HG02943 (cell line): ENCODE data around the gene INPPL1.

ENCODE experiments used
- ATAC-seq: cut with Tn5 transposase; IDR thresholded peaks from one replicate; pipeline ENCODE4 v1.9.1; 2021; ENCODE audit warnings: mild to moderate bottlenecking, low read depth, moderate library complexity; ENCODE audit not compliant: unreplicated experiment

Gene INPPL1

DNA sequence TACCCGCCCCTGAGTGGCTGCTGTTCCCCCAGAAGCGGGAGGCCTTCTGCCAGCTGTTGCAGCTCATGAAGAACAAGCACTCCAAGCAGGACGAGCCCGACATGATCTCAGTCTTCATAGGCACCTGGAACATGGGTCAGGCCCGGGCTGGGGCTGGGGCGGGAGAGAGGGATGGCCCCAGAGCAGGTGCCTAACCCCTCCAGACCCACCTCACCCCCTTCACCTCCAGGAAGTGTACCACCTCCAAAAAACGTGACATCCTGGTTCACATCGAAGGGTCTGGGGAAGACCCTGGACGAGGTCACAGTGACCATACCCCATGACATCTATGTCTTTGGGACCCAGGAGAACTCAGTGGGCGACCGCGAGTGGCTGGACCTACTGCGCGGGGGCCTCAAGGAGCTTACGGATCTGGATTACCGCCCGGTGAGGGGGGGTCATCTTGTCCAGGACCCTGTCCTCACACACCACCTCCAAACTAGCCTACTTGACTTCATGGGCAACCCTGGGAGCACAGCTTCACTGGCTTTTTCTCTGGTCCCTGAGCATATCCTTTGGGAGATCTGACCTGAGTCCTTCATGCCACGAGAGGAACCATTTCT, 6.3 kb downstream of the INPPL1 start:
- no peak for ATAC-seq

DNA sequence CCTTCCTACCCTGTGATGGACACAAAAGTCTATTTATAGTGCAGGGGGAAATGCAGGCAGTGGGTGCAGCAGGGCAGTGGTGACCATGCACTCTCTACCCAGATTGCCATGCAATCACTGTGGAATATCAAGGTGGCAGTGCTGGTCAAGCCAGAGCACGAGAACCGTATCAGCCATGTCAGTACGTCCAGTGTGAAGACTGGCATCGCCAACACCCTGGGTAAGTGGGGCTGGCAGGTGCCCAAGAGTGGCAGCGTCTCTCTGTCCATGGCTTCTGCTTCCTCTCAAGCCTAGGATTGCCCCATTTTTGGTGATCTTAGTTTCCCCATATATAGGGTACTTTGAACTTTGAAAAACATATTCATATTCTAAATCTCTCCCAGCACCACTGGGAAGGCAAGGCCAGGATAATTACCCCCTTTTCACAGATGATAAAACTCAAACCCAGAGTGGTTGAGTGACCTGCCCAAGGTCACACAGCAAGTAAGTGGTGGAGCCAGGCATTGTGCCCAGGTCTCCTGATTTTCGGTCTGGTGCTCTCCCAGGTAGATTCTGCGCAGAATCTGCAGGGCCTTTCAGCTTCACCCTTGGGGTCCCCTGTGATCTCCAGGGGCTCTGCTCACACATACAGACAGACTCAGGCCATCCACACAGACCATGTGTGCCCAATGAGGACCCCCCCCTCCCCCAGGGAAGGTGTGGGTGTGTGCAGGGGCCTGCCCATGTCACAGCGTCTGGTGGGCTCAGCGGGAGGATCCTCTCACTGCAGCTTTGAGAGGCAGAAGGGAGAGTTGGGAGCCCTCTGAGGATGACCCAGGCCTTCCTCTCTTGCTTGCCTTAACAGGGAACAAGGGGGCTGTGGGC, 7.1 kb downstream of the INPPL1 start:
- ATAC-seq = no peak

DNA sequence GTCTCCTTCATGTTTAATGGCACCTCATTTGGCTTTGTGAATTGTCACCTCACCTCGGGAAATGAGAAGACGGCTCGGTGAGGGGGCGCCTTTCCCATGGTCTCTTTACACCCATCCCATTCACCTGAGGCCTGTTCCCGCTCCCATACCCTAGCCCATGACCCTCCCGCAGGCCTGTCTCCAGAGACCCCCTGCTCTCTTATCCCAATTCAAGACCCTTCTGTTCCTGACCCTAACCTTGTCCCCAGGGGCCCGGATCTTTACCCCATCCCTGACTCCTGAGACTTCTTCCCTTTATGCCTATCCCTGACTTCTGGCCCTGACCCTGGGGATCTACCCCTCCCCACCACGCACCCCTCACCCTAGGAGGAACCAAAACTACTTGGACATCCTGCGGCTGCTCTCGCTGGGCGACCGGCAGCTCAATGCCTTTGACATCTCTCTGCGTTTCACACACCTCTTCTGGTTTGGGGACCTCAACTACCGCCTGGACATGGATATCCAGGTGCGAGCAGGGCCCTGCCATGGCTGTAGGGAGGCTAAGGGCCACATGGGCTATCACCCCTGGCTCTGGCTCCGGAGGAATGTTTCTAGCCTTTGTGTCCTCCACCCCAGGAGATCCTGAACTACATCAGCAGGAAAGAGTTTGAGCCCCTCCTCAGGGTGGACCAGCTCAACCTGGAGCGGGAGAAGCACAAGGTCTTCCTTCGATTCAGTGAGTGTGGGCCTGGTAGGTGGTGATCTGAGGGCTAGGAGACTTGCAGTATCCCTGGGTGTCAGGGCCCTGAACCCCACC, 7.9 kb downstream of the INPPL1 start:
- ATAC-seq = no peak

DNA sequence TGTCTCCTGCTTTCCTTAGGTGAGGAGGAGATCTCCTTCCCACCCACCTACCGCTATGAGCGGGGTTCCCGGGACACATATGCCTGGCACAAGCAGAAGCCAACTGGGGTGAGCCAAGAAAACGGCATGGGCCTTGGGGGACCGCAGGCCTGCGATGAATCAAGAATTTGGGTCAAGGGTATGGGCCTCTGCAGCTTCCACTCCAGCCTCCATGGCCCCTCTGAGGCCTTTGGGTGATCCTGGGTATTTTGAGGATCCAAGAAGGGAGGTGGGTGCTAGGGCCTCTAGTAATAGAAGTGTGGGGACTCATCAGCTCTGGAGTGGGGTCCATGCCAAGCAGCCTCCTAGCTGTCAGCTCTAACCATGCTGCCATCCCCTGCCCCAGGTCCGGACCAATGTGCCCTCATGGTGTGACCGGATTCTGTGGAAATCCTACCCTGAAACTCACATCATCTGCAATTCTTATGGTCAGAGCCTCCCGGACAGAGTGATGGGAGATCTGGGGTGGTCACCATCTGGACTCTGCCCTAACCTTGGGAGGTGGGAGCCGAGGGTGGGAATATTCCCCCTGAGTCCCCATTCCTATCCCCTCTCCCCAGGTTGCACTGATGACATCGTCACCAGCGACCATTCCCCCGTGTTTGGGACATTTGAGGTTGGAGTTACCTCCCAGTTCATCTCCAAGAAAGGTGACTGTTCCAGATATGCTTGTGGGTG, 8.6 kb downstream of the INPPL1 start:
- no peak for ATAC-seq

DNA sequence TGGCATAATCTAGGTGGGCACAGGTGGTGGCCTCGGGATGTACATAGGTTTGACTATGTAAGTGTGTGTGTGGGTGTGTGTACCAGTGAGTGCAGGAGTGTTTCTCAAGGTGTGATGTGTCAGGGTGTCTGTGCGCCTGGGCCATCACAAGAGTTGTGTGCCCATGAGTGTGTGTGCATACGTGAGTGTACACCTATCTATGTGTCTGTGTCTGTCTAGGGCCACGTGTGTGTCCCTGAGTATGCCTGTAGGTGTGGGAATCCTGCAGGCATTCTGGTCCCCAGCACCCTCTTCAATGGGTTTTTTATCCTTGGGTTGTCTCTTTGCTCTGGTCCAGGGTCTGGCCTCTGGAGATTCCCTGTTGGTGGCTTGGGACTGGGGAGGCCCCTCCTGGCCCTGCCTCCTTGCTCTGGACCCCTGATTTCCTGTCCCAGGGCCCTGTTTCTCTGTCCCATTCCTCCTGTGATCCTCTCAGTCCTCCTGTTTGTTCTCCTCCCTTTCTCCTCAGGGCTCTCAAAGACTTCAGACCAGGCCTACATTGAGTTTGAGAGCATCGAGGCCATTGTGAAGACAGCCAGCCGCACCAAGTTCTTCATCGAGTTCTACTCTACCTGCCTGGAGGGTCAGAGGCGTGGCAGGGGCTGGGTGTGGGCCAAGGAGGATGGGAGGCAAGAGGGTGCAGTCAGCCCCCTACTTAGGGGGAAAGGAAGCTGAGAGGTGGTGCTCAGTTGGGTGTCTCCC, 9.4 kb downstream of the INPPL1 start:
- no peak for ATAC-seq

DNA sequence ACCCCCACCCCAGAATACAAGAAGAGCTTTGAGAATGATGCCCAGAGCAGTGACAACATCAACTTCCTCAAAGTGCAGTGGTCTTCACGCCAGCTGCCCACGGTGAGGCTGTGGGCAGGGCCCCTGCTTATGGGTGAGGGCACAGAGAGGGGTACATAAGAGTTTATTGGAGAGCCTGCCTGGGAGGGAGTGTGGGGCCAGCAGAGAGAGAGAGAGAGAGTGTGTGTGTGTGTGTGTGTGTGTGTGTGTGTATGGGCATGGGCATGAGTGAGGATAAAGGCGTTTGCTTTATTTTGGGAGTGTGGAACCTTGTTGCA, 9.9 kb downstream of the INPPL1 start:
- ATAC-seq = no peak

DNA sequence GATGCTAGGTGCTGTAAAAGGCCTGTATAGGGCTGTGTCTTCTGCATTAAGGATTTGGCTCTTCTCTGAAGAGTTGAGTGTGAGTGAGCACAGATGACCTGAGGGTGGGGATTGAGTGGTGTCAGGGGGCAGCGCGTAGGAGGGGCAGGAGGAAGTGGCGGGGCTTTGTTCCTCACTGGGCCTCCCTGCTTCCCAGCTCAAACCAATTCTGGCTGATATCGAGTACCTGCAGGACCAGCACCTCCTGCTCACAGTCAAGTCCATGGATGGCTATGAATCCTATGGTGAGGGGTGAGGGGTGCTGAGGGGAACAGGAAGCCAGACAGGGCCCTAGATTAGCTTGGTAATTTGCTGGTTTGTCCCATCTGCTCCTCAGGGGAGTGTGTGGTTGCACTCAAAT, 10.4 kb downstream of the INPPL1 start:
- ATAC-seq = no peak

DNA sequence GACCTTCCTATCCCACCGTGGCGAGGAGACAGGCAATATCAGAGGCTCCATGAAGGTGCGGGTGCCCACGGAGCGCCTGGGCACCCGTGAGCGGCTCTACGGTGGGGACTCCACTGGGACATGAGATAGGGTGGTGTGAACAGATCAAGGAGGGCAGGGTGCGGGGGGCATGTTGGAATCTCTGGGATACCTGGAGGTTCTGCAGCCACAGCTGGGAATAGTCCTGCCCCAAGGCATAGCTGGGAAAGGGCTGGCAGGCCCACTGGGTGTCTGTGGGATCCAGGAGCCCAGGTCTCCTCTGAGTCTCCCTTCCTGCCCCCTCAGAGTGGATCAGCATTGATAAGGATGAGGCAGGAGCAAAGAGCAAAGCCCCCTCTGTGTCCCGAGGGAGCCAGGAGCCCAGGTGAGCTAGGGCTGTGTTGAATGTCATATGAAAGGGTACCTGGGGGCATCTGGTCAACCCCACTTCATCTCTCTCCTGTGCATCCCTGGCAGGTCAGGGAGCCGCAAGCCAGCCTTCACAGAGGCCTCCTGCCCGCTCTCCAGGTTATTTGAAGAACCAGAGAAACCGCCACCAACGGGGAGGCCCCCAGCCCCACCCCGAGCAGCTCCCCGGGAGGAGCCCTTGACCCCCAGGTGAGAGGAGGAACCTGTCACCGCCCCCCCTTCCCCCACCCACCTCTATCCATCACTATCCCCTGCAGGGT, 10.9 kb downstream of the INPPL1 start:
- ATAC-seq = no peak

DNA sequence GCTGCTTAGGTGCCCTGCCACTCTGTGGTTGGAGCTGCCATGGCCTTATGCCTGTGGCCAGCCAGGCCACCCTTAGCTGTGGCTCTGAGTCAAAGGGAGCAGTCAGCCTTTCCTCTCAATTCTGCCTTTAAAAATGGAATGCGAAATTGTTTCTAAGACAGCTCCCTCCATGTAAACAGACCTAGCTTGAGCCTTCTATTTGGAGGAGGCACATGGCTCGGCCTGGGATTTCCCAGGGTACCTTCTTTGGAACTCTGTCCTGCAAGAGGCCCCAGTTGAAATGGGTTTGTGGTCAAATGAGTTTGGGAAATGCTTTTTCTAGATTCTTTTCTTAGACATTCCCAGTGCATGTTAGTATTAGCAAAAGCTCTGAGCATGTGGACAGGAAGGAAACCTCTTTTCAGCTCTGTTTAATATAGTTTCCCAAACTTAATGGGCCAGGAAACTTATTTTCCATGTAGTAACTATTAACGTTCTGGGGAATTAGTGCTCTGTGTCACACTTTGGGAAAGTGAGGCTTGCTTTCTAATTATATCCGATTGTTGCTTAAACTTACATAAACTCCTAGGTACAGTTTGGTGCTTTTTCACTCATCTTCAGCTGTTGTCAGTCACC, 11.6 kb downstream of the INPPL1 start:
- ATAC-seq = no peak

DNA sequence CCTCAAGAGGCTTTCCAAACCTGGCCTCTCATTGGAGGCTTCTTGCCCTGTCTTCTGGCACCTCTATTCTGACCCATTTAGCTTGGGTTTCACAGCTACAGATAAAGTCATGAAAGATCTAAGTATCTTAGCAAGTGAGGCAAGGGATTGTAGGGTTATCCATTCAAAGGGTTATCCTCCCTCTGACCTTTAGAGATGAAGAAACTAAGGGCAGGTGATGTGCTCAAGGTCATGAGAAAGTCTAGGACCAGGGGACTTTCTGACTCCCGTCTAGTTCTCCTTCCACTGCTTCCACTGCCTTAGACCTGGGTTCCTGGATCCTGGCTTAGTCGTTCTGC, 12.2 kb downstream of the INPPL1 start:
- ATAC-seq = no peak

DNA sequence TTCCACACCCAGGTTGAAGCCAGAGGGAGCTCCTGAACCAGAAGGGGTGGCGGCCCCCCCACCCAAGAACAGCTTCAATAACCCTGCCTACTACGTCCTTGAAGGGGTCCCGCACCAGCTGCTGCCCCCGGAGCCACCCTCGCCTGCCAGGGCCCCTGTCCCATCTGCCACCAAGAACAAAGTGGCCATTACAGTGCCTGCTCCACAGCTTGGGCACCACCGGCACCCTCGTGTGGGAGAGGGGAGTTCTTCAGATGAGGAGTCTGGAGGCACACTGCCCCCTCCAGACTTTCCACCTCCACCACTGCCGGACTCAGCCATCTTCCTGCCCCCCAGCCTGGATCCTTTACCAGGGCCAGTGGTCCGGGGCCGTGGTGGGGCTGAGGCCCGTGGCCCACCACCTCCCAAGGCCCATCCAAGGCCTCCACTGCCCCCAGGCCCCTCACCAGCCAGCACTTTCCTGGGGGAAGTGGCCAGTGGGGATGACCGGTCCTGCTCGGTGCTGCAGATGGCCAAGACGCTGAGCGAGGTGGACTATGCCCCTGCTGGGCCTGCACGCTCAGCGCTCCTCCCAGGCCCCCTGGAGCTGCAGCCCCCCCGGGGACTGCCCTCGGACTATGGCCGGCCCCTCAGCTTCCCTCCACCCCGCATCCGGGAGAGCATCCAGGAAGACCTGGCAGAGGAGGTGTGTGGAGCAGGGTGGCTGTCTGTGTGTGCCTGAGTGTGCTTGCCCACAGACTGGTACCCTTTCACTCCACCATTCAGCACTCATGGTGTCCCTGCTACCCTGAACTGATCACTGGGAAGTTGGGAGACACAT, 12.8 kb downstream of the INPPL1 start:
- ATAC-seq = no peak

DNA sequence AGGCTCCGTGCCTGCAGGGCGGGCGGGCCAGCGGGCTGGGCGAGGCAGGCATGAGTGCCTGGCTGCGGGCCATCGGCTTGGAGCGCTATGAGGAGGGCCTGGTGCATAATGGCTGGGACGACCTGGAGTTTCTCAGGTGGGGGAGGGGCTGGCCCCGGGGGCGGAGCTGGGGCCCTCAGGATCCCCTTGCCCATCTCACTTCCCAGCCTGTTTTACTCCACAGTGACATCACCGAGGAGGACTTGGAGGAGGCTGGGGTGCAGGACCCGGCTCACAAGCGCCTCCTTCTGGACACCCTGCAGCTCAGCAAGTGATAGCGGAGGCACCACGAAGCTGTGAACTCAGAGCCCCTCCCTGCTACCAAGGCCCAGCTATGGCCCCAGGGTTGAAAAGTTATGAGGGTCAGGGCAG, 13.5 kb downstream of the INPPL1 start:
- no peak for ATAC-seq

DNA sequence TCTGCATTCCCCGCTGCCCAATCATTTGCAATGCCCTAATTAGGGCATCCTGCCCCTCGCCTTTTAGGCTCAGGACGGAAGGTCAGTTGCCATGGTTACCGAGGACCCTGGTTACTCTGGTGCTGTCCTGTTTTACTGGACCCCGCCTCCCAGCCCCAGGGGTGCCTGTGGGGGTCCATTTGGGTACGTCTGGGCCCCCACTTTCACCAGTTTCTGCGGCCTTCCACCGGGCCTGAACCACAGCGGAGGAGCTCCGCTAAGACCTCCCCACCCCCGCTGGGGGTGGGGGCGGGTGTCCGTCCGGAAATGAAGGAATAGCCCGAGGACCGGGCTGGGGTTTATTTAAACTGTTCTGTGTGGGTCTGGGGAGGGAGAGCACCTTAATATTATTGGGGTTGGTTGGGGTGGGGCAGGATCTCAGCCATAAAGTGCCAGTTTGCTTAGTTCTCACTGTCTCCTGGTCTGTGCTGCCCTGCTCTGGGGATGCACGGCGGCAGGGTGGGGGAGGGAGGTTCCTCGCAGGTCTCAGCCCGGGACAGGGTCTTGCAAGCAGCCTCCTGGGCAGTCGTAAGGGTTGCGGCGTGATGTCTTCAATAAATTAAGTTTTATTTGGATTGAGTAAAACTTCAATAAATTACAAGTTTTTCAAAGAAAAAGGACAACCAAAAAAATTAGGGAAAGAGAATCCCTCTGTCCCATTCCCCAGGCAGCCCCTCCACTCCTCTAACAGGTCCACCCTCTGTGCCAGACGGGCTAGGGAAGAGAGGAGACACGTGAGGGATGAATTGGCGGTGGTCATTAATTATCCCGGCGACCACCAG, 14.1 kb downstream of the INPPL1 start:
- no peak for ATAC-seq

DNA sequence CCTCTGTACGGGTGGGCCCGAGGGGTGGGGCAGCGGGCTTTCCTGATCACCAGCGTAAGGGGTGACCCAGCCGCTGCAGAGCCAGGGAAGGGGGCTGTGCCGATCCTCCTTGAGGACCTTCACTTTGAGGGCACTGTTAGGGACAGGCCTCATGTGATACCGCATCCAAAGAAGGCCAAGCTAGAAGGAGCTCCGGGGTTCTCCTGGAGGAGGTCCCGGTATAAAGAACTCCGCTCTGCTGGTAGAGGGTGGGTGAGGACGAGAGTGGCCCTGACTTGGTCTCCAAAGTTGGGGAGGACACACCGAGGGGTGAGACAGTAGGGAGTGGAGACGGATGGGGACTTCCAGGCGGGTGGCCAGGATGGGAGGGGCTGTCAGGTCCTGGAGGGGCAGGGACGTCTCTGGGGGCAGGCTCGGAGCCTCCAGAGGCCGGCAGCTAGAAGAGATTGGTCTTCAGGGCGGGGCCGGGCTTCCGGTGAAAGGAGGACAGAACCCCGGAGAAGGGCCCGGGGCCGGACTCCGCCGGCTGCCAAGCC, 14.8 kb downstream of the INPPL1 start:
- ATAC-seq = no peak

DNA sequence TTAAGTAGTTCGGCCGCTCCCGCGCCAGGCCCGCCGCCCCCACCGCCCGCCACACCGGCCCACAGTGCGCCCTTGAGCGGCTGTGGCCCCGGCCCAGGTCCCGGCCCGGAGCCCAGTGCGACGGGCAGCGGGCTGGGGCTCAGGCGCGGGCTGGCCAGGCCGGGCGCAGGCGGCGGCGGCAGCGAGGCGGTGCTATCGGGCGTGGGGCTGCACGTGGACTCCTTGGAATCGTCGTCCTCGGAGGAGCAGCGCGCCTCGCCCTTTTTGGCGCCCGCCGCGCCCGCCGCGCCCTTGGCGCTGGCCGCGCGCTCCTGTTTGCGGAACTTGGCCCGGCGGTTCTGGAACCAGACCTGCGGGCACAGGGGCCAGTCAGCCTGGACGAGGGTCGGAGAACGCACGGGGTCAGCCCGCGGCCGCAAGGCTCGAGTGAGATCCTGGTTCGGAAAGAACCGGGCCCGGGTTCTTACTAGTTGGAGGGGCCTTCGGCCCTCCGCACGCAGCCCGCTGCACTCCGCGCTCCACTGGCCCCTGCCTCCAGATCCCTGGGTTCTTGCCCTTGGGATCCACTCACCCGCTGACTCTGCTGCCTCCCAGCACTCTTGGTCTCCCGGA, 15.4 kb downstream of the INPPL1 start:
- ATAC-seq = no peak

DNA sequence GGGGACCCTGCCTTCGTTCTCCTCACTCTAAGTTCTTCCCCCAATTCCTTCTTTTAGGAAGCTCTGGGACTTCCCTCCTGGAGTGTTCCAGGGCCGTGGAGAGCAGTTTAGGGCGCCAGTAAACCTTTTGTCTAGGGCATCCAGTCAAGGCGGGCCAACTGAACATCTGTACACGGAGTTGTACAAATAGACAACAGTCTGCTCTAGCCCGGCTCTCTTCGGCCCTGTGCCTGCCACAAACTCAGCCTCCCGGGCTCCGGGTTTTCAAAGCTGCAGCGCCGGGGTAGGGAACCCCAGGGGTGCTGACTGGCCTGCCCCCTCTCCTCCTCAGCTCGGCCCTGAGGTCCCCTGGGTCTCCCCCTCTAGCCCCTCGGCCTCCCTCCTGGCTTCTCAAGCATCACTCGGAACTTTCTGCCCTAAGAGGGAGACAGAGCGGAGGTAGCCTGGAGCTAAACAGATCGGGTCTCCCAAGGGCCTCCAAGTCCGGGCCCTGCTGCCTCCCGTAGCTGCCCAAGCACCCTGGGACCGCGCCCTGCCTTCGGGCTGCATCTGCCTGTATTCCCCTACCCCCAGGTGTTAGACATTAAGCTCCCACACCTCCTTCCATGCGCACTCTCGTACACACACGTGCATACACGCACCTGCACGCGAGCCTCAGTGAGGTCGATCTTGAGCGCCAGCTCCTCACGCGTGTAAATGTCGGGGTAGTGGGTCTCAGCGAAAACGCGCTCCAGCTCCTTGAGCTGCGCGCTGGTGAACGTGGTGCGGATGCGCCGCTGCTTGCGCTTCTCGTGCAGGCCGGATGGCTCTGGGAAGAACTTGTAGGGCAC, 16.1 kb downstream of the INPPL1 start:
- ATAC-seq = no peak
